Liver (tissue), 9 donors: Measurements from ENCODE around the gene TLR5. TPM values are rescaled to one million over a fixed set of nuclear protein-coding genes. Genes with fewer than 3 reads are reported as not detected.

Experiments used
- DNase-seq: peaks from one replicate; pipeline ENCODE4 v3.0.0-alpha.2; 2017; ENCODE audit warnings: low spot score
- H3K27ac ChIP-seq, 2 donors: one replicate each; pipeline ENCODE4 v1.7.0; 2013; ENCODE audit warnings: inconsistent platforms in 2 of 2, low read length in 2 of 2, control low read depth in 1 of 2, low read depth in 1 of 2, mild to moderate bottlenecking in 1 of 2
- H3K27me3 ChIP-seq, 4 donors: one replicate each; pipeline versions ENCODE4 v1.6.1 to v1.7.0; 2013; ENCODE audit warnings: low read length in 3 of 4, inconsistent platforms in 1 of 4, mild to moderate bottlenecking in 1 of 4, moderate library complexity in 1 of 4; ENCODE audit not compliant: control insufficient read depth in 4 of 4, insufficient read depth in 4 of 4
- H3K36me3 ChIP-seq, 4 donors: one replicate each; pipeline versions ENCODE4 v1.6.1 to v1.7.0; 2013; ENCODE audit warnings: low read length in 3 of 4, mild to moderate bottlenecking in 3 of 4, low read depth in 1 of 4, moderate library complexity in 1 of 4; ENCODE audit not compliant: control insufficient read depth in 4 of 4, insufficient read depth in 3 of 4
- H3K4me1 ChIP-seq, 4 donors: one replicate each; pipeline versions ENCODE4 v1.6.1 to v1.7.0; 2013; ENCODE audit warnings: low read length in 3 of 4, mild to moderate bottlenecking in 3 of 4, moderate library complexity in 1 of 4; ENCODE audit not compliant: control insufficient read depth in 4 of 4, insufficient read depth in 4 of 4
- H3K4me3 ChIP-seq, 3 donors: one replicate each; pipeline versions ENCODE4 v1.6.1 to v1.7.0; 2013; ENCODE audit warnings: low read length in 3 of 3, control low read depth in 1 of 3, low read depth in 1 of 3, mild to moderate bottlenecking in 1 of 3
- H3K9ac ChIP-seq, 2 donors: one replicate each; pipeline ENCODE4 v1.7.0; 2013; ENCODE audit warnings: low read length in 2 of 2, mild to moderate bottlenecking in 2 of 2, moderate library complexity in 2 of 2, control low read depth in 1 of 2, low read depth in 1 of 2
- H3K9me3 ChIP-seq, 4 donors: one replicate each; pipeline versions ENCODE4 v1.6.1 to v1.7.0; 2013; ENCODE audit warnings: low read length in 3 of 4; ENCODE audit not compliant: control insufficient read depth in 4 of 4
- EGR1 ChIP-seq, 2 donors: IDR thresholded peaks; 2 replicates each; pipeline ENCODE4 v1.6.1; 2016 to 2018; ENCODE audit warnings: antibody characterized with exemption in 2 of 2, low read depth in 2 of 2
- FOXA1 ChIP-seq: IDR thresholded peaks from 2 replicates; pipeline ENCODE4 v1.6.1; 2016; ENCODE audit warnings: antibody characterized with exemption
- FOXA2 ChIP-seq: IDR thresholded peaks from 2 replicates; pipeline ENCODE4 v1.6.1; 2016; ENCODE audit warnings: antibody characterized with exemption
- GABPA ChIP-seq, 2 donors: IDR thresholded peaks in 1 of 2; conservative IDR thresholded peaks in 1 of 2; 2 replicates each; pipeline ENCODE4 v1.6.1; 2016; ENCODE audit warnings: antibody characterized with exemption in 2 of 2, mild to moderate bottlenecking in 1 of 2, moderate library complexity in 1 of 2
- HNF4A ChIP-seq, 2 donors: conservative IDR thresholded peaks; 2 replicates each; pipeline ENCODE4 v1.6.1; 2016; ENCODE audit warnings: antibody characterized with exemption in 2 of 2, mild to moderate bottlenecking in 2 of 2
- HNF4G ChIP-seq: IDR thresholded peaks from 2 replicates; pipeline ENCODE4 v1.6.1; 2016; ENCODE audit warnings: antibody characterized with exemption
- JUND ChIP-seq, 2 donors: IDR thresholded peaks; 2 replicates each; pipeline ENCODE4 v1.6.1; 2016; ENCODE audit warnings: antibody characterized with exemption in 2 of 2
- NR2F2 ChIP-seq: IDR thresholded peaks from 2 replicates; pipeline ENCODE4 v1.6.1; 2016; ENCODE audit warnings: antibody characterized with exemption
- RAD21 ChIP-seq, 2 donors: IDR thresholded peaks; 2 replicates each; pipeline ENCODE4 v1.6.1; 2016; ENCODE audit warnings: antibody characterized with exemption in 2 of 2, mild to moderate bottlenecking in 2 of 2
- RXRA ChIP-seq, 2 donors: IDR thresholded peaks; 2 replicates each; pipeline ENCODE4 v1.6.1; 2017 to 2018; ENCODE audit warnings: antibody characterized with exemption in 2 of 2, mild to moderate bottlenecking in 1 of 2
- SP1 ChIP-seq: IDR thresholded peaks from 2 replicates; pipeline ENCODE4 v1.6.1; 2018; ENCODE audit warnings: antibody characterized with exemption, mild to moderate bottlenecking
- TAF1 ChIP-seq: conservative IDR thresholded peaks from 2 replicates; pipeline ENCODE4 v1.6.1; 2016; ENCODE audit warnings: antibody characterized with exemption, mild to moderate bottlenecking
- YY1 ChIP-seq: IDR thresholded peaks from 2 replicates; pipeline ENCODE4 v1.6.1; 2016; ENCODE audit warnings: antibody characterized with exemption, mild to moderate bottlenecking
- WGBS: extraction: QIAGEN DNeasy Blood & Tissue Kit; methylation state at CpG from one replicate; pipeline ENCODE4 v1.1.7; 2013; 5-methylcytosine and 5-hydroxymethylcytosine counted together
- polyA plus RNA-seq, 2 donors: library from polyadenylated mRNA; stranded (reverse) in 1 of 2; unstranded in 1 of 2; fragments of 200-250 nt in 1 of 2; fragments of >200 nt in 1 of 2; fragmentation: Nextera tagmentation in 1 of 2; extraction: Ambion mirVana in 1 of 2; gene quantifications; one replicate each; pipeline versions ENCODE4 v1.2.1 to v1.2.3, GENCODE V29; 2013 to 2015
- total RNA-seq, 2 donors: library from RNA; depleted of rRNA; stranded (reverse); fragments of >200 nt; gene quantifications; one replicate each; pipeline ENCODE4 v1.2.3, GENCODE V29; 2014
- TF ChIP-seq, protein P1 (sequence below): fragments of 150-350 bp; IDR thresholded peaks from 2 replicates; pipeline ENCODE4 v1.5.1; 2017; ENCODE audit warnings: improper control_type of control experiment, low read depth, low read length; ENCODE audit not compliant: missing input control
- TF ChIP-seq, protein P2 (sequence below): IDR thresholded peaks from 2 replicates; pipeline ENCODE4 v1.6.1; 2016; ENCODE audit warnings: antibody characterized with exemption
- TF ChIP-seq, protein P3 (sequence below): IDR thresholded peaks from 2 replicates; pipeline ENCODE4 v1.6.1; 2016; ENCODE audit warnings: antibody characterized with exemption
- TF ChIP-seq, protein P4 (sequence below): IDR thresholded peaks from 2 replicates; pipeline ENCODE4 v1.6.1; 2016; ENCODE audit warnings: antibody characterized with exemption
- TF ChIP-seq, protein P5 (sequence below): IDR thresholded peaks from 2 replicates; pipeline ENCODE4 v1.6.1; 2016; ENCODE audit warnings: antibody characterized with exemption, mild to moderate bottlenecking
- donor health status: healthy.
- donor health status: healthy.
- donor health status: healthy.
- donor health status: healthy.
- donor health status: healthy.

Gene TLR5
- total and polyA plus RNA-seq, 4 donors, result 0.93 to 2.4 (median 1.5) TPM

DNA sequence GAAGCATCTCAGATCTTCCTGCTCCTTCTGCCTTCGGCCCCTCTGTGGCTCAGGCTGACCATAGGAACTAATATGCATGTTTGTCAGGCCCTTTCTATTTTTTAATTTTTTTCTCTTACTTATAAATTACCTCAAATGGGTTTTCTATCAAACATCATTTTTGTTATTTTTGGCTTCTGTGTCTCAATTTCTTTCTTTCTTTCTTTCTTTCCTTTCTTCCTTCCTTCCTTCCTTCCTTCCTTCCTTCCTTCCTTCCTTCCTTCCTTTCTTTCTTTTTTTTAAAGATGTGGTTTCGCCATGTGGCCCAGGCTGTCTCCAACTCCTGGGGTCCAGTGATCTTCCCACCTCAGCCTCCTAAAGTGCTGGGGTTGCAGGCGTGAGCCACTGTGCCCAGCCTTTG is 36.2 kb upstream of the TLR5 start:
- Histone ChIP-seq H3K27me3 (no peaks in the 10 kb centered on the region), H3K4me1 (peaks cover 21 to 49% (median 37%) of the 10 kb centered on the region in 4 donors), H3K9ac (no peak overlapping the region), H3K9me3 (no peaks in the 10 kb centered on the region), H3K36me3 (no peaks in the 10 kb centered on the region), H3K4me3 (no peak overlapping the region), H3K27ac (no peak overlapping the region)
- TF ChIP-seq NR2F2 (no peak), HNF4A (conservative IDR thresholded peaks at IDR 0.05) (no peak), HNF4G (no peak), FOXA2 (no peak)
- TF ChIP-seq, protein P1, sequence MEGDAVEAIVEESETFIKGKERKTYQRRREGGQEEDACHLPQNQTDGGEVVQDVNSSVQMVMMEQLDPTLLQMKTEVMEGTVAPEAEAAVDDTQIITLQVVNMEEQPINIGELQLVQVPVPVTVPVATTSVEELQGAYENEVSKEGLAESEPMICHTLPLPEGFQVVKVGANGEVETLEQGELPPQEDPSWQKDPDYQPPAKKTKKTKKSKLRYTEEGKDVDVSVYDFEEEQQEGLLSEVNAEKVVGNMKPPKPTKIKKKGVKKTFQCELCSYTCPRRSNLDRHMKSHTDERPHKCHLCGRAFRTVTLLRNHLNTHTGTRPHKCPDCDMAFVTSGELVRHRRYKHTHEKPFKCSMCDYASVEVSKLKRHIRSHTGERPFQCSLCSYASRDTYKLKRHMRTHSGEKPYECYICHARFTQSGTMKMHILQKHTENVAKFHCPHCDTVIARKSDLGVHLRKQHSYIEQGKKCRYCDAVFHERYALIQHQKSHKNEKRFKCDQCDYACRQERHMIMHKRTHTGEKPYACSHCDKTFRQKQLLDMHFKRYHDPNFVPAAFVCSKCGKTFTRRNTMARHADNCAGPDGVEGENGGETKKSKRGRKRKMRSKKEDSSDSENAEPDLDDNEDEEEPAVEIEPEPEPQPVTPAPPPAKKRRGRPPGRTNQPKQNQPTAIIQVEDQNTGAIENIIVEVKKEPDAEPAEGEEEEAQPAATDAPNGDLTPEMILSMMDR, result no peak
- TF ChIP-seq, protein P2, sequence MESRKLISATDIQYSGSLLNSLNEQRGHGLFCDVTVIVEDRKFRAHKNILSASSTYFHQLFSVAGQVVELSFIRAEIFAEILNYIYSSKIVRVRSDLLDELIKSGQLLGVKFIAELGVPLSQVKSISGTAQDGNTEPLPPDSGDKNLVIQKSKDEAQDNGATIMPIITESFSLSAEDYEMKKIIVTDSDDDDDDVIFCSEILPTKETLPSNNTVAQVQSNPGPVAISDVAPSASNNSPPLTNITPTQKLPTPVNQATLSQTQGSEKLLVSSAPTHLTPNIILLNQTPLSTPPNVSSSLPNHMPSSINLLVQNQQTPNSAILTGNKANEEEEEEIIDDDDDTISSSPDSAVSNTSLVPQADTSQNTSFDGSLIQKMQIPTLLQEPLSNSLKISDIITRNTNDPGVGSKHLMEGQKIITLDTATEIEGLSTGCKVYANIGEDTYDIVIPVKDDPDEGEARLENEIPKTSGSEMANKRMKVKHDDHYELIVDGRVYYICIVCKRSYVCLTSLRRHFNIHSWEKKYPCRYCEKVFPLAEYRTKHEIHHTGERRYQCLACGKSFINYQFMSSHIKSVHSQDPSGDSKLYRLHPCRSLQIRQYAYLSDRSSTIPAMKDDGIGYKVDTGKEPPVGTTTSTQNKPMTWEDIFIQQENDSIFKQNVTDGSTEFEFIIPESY, result no peak
- no peak for DNase-seq
- WGBS, result 93% methylated on average over 3 of the region's 3 CpGs

DNA sequence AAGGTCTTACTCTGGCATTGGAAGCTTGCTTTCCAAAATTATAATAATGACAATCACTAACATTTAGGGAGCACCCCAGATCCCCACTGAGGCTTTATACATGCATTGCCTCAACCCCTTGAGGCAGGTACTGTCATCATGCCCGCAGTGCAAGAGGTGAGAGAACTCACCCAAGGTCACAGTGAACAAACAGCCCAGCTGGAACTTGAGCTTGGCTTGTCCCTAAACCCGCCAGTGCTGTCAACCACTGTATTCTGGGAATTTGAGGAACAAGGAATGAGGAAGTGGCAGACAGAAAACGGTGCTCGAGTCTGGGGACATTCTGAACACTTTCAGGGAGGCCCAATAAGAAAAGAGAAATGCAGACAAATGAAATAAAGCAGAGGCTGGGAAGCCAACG is 34.6 kb upstream of the TLR5 start:
- no peak for DNase-seq
- TF ChIP-seq, protein P3, sequence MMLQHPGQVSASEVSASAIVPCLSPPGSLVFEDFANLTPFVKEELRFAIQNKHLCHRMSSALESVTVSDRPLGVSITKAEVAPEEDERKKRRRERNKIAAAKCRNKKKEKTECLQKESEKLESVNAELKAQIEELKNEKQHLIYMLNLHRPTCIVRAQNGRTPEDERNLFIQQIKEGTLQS, result peak; percentile 72
- TF ChIP-seq, protein P4, sequence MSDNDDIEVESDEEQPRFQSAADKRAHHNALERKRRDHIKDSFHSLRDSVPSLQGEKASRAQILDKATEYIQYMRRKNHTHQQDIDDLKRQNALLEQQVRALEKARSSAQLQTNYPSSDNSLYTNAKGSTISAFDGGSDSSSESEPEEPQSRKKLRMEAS, result peak; percentile 85
- TF ChIP-seq JUND (IDR thresholded peaks at IDR 0.05), result peak; percentile 71 to 77
- TF ChIP-seq FOXA2, result peak; percentile 70
- TF ChIP-seq HNF4G, result peak; percentile 72
- peak; percentile 89 for TF ChIP-seq HNF4A (conservative IDR thresholded peaks at IDR 0.05)
- TF ChIP-seq, protein P5, sequence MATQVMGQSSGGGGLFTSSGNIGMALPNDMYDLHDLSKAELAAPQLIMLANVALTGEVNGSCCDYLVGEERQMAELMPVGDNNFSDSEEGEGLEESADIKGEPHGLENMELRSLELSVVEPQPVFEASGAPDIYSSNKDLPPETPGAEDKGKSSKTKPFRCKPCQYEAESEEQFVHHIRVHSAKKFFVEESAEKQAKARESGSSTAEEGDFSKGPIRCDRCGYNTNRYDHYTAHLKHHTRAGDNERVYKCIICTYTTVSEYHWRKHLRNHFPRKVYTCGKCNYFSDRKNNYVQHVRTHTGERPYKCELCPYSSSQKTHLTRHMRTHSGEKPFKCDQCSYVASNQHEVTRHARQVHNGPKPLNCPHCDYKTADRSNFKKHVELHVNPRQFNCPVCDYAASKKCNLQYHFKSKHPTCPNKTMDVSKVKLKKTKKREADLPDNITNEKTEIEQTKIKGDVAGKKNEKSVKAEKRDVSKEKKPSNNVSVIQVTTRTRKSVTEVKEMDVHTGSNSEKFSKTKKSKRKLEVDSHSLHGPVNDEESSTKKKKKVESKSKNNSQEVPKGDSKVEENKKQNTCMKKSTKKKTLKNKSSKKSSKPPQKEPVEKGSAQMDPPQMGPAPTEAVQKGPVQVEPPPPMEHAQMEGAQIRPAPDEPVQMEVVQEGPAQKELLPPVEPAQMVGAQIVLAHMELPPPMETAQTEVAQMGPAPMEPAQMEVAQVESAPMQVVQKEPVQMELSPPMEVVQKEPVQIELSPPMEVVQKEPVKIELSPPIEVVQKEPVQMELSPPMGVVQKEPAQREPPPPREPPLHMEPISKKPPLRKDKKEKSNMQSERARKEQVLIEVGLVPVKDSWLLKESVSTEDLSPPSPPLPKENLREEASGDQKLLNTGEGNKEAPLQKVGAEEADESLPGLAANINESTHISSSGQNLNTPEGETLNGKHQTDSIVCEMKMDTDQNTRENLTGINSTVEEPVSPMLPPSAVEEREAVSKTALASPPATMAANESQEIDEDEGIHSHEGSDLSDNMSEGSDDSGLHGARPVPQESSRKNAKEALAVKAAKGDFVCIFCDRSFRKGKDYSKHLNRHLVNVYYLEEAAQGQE, result peak; percentile 64
- peak; percentile 53 to 74 for TF ChIP-seq RAD21 (IDR thresholded peaks at IDR 0.05)
- peak; percentile 95 for TF ChIP-seq SP1
- TF ChIP-seq TAF1, result no peak
- TF ChIP-seq FOXA1, result peak; percentile 23
- peak; percentile 68 for TF ChIP-seq YY1
- TF ChIP-seq NR2F2, result peak; percentile 84
- TF ChIP-seq, protein P1, result no peak
- TF ChIP-seq RXRA (IDR thresholded peaks at IDR 0.05), result peak; percentile 95 to 97
- peak in 1 of 2 donors; percentile 35 for TF ChIP-seq GABPA (IDR thresholded peaks at IDR 0.05 in 1 of 2, conservative IDR thresholded peaks at IDR 0.05 in 1 of 2)
- TF ChIP-seq, protein P2, result peak; percentile 17
- peak; percentile 37 to 84 for TF ChIP-seq EGR1 (IDR thresholded peaks at IDR 0.05; ENCODE audit: low read depth in 2 of 2)
- H3K27me3 ChIP-seq, result no peaks in the 10 kb centered on the region
- H3K9ac ChIP-seq, result no peak overlapping the region
- H3K27ac ChIP-seq, result peak overlapping the region; percentile 43 to 58
- no peaks in the 10 kb centered on the region for H3K36me3 ChIP-seq
- no peaks in the 10 kb centered on the region for H3K9me3 ChIP-seq
- peaks cover 21 to 49% (median 37%) of the 10 kb centered on the region in 4 donors for H3K4me1 ChIP-seq
- 24% methylated on average over 5 of the region's 5 CpGs for WGBS
- H3K4me3 ChIP-seq, result no peak overlapping the region
